Karpas-422 (cell line): Measurements from ENCODE around the gene ATOX1. TPM values are rescaled to one million over a fixed set of nuclear protein-coding genes. Genes with fewer than 3 reads are reported as not detected.
A peak's percentile ranks its signal among the peaks of the same experiment; 100 is the strongest.

ENCODE experiments used
- DNase-seq: peaks from one replicate; pipeline ENCODE4 v3.0.0-alpha.2; 2015
- H2AFZ ChIP-seq: fragments of 200-600 bp; sonication (generic); 2 replicates; pipeline ENCODE4 v1.6.1; 2014; ENCODE audit warnings: antibody characterized with exemption, low read length, mixed read lengths
- H3K27ac ChIP-seq: fragments of 200-600 bp; sonication (generic); 2 replicates; pipeline ENCODE4 v1.5.1; 2014; ENCODE audit warnings: mild to moderate bottlenecking, low read length, moderate library complexity
- H3K27me3 ChIP-seq: fragments of 200-600 bp; sonication (generic); 2 replicates; pipeline ENCODE4 v1.6.1; 2014; ENCODE audit warnings: low read length, mixed read lengths
- H3K36me3 ChIP-seq: fragments of 200-600 bp; sonication (generic); 2 replicates; pipeline ENCODE4 v1.6.1; 2014; ENCODE audit warnings: low read length, mixed read lengths; ENCODE audit not compliant: insufficient read depth
- H3K4me1 ChIP-seq: fragments of 200-600 bp; sonication (generic); 2 replicates; pipeline ENCODE4 v1.6.1; 2014; ENCODE audit warnings: mild to moderate bottlenecking, low read length, mixed read lengths
- H3K4me2 ChIP-seq: fragments of 200-600 bp; sonication (generic); 2 replicates; pipeline ENCODE4 v1.6.1; 2014; ENCODE audit warnings: low read length, low read depth, mild to moderate bottlenecking; ENCODE audit not compliant: poor library complexity, severe bottlenecking
- H3K4me3 ChIP-seq: fragments of 200-600 bp; sonication (generic); 2 replicates; pipeline ENCODE4 v1.5.1; 2014; ENCODE audit warnings: mild to moderate bottlenecking, antibody characterized with exemption, low read length, mixed read lengths
- H3K79me2 ChIP-seq: fragments of 200-600 bp; sonication (generic); 2 replicates; pipeline ENCODE4 v1.6.1; 2014; ENCODE audit warnings: mild to moderate bottlenecking, low read length, mixed read lengths
- H3K9ac ChIP-seq: fragments of 200-600 bp; sonication (generic); 2 replicates; pipeline ENCODE4 v1.6.0; 2014; ENCODE audit warnings: low read length
- H3K9me2 ChIP-seq: fragments of 200-600 bp; sonication (generic), shearing (Covaris generic); replicated peaks from 2 replicates; pipeline ENCODE4 v1.6.0; 2014; ENCODE audit warnings: mild to moderate bottlenecking, low read length, moderate library complexity; ENCODE audit not compliant: insufficient read depth
- H3K9me3 ChIP-seq: fragments of 300-700, 200-600 bp; sonication (generic); 2 replicates; pipeline ENCODE4 v1.6.1; 2014; ENCODE audit warnings: low read length, mixed read lengths
- H4K20me1 ChIP-seq: fragments of 200-600 bp; sonication (generic); 2 replicates; pipeline ENCODE4 v1.6.1; 2014; ENCODE audit warnings: mild to moderate bottlenecking, antibody characterized with exemption, low read length, low read depth; ENCODE audit not compliant: insufficient read depth
- small RNA-seq: library from RNA; depleted of rRNA; stranded (forward); fragments of <200 nt; gene quantifications from one replicate; pipeline ENCODE3, GENCODE V24; 2014
- total RNA-seq: library from RNA; depleted of rRNA; stranded (reverse); fragments of >200 nt; shearing (Covaris generic); gene quantifications from 2 replicates; pipeline ENCODE4 v1.2.3, GENCODE V29; 2014; ENCODE audit warnings: low replicate concordance; rRNA removed

Gene ATOX1
- total RNA-seq, 1 experiment from 2014 or later: 104 TPM

- DNase-seq: no peak
- H3K4me3 ChIP-seq: no peak overlapping the region
- no peaks in the 10 kb centered on the region for H3K79me2 ChIP-seq
- H4K20me1 ChIP-seq: no peaks in the 10 kb centered on the region
- H3K27ac ChIP-seq: no peak overlapping the region
- no peak overlapping the region for H3K4me2 ChIP-seq
- H3K9ac ChIP-seq: no peak overlapping the region
- H3K9me3 ChIP-seq: no peaks in the 10 kb centered on the region
- no peaks in the 10 kb centered on the region for H3K9me2 ChIP-seq
- no peak overlapping the region for H2AFZ ChIP-seq
- H3K27me3 ChIP-seq: no peaks in the 10 kb centered on the region
- H3K4me1 ChIP-seq: peaks cover 24% of the 10 kb centered on the region
- H3K36me3 ChIP-seq: no peaks in the 10 kb centered on the region
Observed at GRCh38 chr5:151696470-151697061, 61.9 kb downstream of the ATOX1 start.

DNA sequence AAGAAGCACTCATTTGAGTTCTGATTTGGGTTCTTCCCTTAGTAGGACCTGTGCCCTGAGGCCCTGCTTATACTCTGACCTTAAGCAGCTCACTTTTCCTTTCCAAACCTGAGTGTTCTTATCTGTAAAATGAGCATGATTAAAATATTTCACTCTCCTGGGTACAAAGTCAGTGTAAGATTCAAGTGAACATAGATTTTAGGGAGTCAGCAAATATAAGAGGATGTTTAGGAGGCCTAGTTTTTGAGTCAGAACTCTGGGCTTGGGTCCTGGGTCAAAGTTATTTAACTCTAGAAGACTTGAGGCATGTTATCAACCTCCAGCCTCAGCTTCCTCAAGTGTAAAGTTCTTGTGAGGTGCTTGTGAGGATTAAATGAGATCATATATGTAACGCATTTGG is 63.0 kb downstream of the ATOX1 start:
- Histone ChIP-seq H3K4me1 (peaks cover 13% of the 10 kb centered on the region), H3K27me3 (no peaks in the 10 kb centered on the region), H3K27ac (no peak overlapping the region), H3K9me3 (no peaks in the 10 kb centered on the region), H3K36me3 (no peaks in the 10 kb centered on the region), H3K79me2 (no peaks in the 10 kb centered on the region), H3K9ac (no peak overlapping the region), H3K4me2 (no peak overlapping the region), H3K9me2 (no peaks in the 10 kb centered on the region), H3K4me3 (no peak overlapping the region), H2AFZ (no peak overlapping the region), H4K20me1 (no peaks in the 10 kb centered on the region)
- DNase-seq: no peak

DNA sequence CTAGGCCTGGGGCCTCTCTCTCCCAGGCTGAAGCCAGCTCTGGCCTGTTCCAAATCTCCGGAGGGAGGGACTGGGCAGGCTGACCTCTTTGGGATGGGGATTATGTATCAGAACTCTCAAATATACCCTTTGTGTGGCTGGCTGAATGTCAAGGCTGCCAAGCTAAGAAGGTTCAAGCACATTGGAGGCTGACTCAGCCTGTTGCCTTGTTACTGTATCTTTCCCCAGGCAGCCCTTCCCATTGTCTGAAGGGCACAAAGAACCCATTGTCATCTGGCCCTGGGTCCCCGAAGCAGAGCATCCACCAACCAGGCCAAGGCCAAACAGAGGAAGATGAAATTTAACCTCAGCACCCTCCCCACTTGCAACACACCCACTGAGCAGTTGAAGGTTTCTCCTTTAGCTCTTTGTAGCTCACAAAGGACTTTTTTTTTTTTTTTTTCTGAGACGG is 64.4 kb downstream of the ATOX1 start:
- no peaks in the 10 kb centered on the region for H3K36me3 ChIP-seq
- no peaks in the 10 kb centered on the region for H3K27me3 ChIP-seq
- no peak overlapping the region for H3K9ac ChIP-seq
- H4K20me1 ChIP-seq: no peaks in the 10 kb centered on the region
- peaks cover 3% of the 10 kb centered on the region for H3K4me1 ChIP-seq
- DNase-seq: no peak
- no peak overlapping the region for H3K4me2 ChIP-seq
- no peak overlapping the region for H2AFZ ChIP-seq
- H3K27ac ChIP-seq: no peak overlapping the region
- H3K9me3 ChIP-seq: no peaks in the 10 kb centered on the region
- H3K9me2 ChIP-seq: no peaks in the 10 kb centered on the region
- no peaks in the 10 kb centered on the region for H3K79me2 ChIP-seq
- no peak overlapping the region for H3K4me3 ChIP-seq

Small RNAs within 50 kb of the gene (small RNA-seq; reads per million reads assigned to genes)
- 0.75 reads per million, percentile 21 among the genes with 10 or more reads in this experiment for gene RN7SKP232

Other genes starting within 250 kb of the ATOX1 start
- not detected in 2 replicates for gene FAT2, start 167.3 kb downstream of the ATOX1 start, total RNA-seq
- 0.54 TPM in 1 of 2 replicates, not detected in the other for gene SPARC, start 71.7 kb downstream of the ATOX1 start, total RNA-seq
- gene G3BP1, start 13.3 kb upstream of the ATOX1 start, total RNA-seq: 130 and 186 TPM in 2 replicates
- not detected in 2 replicates for gene GLRA1, start 166.2 kb upstream of the ATOX1 start, total RNA-seq